Dendritic cell treated with granulocyte-macrophage colony-stimulating factor and Interleukin-4, amounts not matched to agents 40 ng/mL and 50 ng/mL, for 4 days (primary cell): ENCODE data around the gene HCK.

Experiments used
- H3K27ac Mint-ChIP-seq: one replicate; pipeline ENCODE4 v1.8.0; 2022; ENCODE audit warnings: mild to moderate bottlenecking, mixed read lengths
- H3K27me3 Mint-ChIP-seq: one replicate; pipeline ENCODE4 v1.8.0; 2022; ENCODE audit warnings: mild to moderate bottlenecking, mixed read lengths
- H3K36me3 Mint-ChIP-seq: one replicate; pipeline ENCODE4 v1.8.0; 2022; ENCODE audit warnings: low read depth, mixed read lengths
- H3K4me1 Mint-ChIP-seq: one replicate; pipeline ENCODE4 v1.8.0; 2022; ENCODE audit warnings: low read depth, mixed read lengths
- H3K4me3 Mint-ChIP-seq: one replicate; pipeline ENCODE4 v1.8.0; 2022; ENCODE audit warnings: mild to moderate bottlenecking, moderate library complexity, mixed read lengths
- H3K9me3 Mint-ChIP-seq: one replicate; pipeline ENCODE4 v1.8.0; 2022; ENCODE audit warnings: mixed read lengths
- intact Hi-C: fragments of 100-400 bp; cut with micrococcal nuclease; formaldehyde crosslinking; loops from one replicate; pipeline ENCODE4 v1.15.0; 2022

The HCK gene

GRCh38 chr20:32124916-32125454, 72.9 kb downstream of the HCK start:
- Mint-ChIP-seq H3K4me3 (no peak overlapping the region), H3K36me3 (peaks cover 40% of the 10 kb centered on the region), H3K9me3 (no peaks in the 10 kb centered on the region), H3K27ac (no peak overlapping the region), H3K4me1 (peaks cover 5% of the 10 kb centered on the region), H3K27me3 (no peaks in the 10 kb centered on the region)
- intact Hi-C loops: no loop called here

GRCh38 chr20:32125506-32125905, 73.5 kb downstream of the HCK start:
- H3K27ac Mint-ChIP-seq: no peak overlapping the region
- H3K27me3 Mint-ChIP-seq: no peaks in the 10 kb centered on the region
- H3K9me3 Mint-ChIP-seq: no peaks in the 10 kb centered on the region
- intact Hi-C loops: no loop called here
- peaks cover 5% of the 10 kb centered on the region for H3K4me1 Mint-ChIP-seq
- H3K36me3 Mint-ChIP-seq: peaks cover 40% of the 10 kb centered on the region
- no peak overlapping the region for H3K4me3 Mint-ChIP-seq

- Mint-ChIP-seq H3K27ac (no peak overlapping the region), H3K4me3 (no peak overlapping the region)
- intact Hi-C loops: no loop called here
These were observed 74.9 kb downstream of the HCK start for GRCh38 chr20:32126919-32127318.

GRCh38 chr20:32127347-32127746, 75.3 kb downstream of the HCK start:
- no peak overlapping the region for H3K27ac Mint-ChIP-seq
- H3K4me1 Mint-ChIP-seq: peaks cover 14% of the 10 kb centered on the region
- no peaks in the 10 kb centered on the region for H3K9me3 Mint-ChIP-seq
- H3K36me3 Mint-ChIP-seq: peaks cover 55% of the 10 kb centered on the region
- intact Hi-C loops: no loop called here
- H3K27me3 Mint-ChIP-seq: no peaks in the 10 kb centered on the region
- H3K4me3 Mint-ChIP-seq: no peak overlapping the region

More at GRCh38 chr20:32126919-32127318, 74.9 kb downstream of the HCK start:
- Mint-ChIP-seq H3K27me3 (no peaks in the 10 kb centered on the region), H3K36me3 (peaks cover 52% of the 10 kb centered on the region), H3K9me3 (no peaks in the 10 kb centered on the region), H3K4me1 (peaks cover 14% of the 10 kb centered on the region)

GRCh38 chr20:32128167-32128566, 76.1 kb downstream of the HCK start:
- H3K27ac Mint-ChIP-seq: no peak overlapping the region
- peaks cover 58% of the 10 kb centered on the region for H3K36me3 Mint-ChIP-seq
- H3K4me1 Mint-ChIP-seq: peaks cover 14% of the 10 kb centered on the region
- H3K27me3 Mint-ChIP-seq: no peaks in the 10 kb centered on the region
- H3K4me3 Mint-ChIP-seq: no peak overlapping the region
- intact Hi-C loops: no loop called here
- H3K9me3 Mint-ChIP-seq: no peaks in the 10 kb centered on the region

GRCh38 chr20:32129863-32130262, 77.8 kb downstream of the HCK start:
- Mint-ChIP-seq H3K4me3 (no peak overlapping the region), H3K36me3 (peaks cover 59% of the 10 kb centered on the region), H3K4me1 (peaks cover 14% of the 10 kb centered on the region), H3K27me3 (no peaks in the 10 kb centered on the region), H3K27ac (no peak overlapping the region), H3K9me3 (no peaks in the 10 kb centered on the region)
- intact Hi-C loops: no loop called here

- H3K27me3 Mint-ChIP-seq: no peaks in the 10 kb centered on the region
- intact Hi-C loops: no loop called here
- H3K4me3 Mint-ChIP-seq: no peak overlapping the region
- H3K4me1 Mint-ChIP-seq: peaks cover 14% of the 10 kb centered on the region
- no peak overlapping the region for H3K27ac Mint-ChIP-seq
- H3K9me3 Mint-ChIP-seq: no peaks in the 10 kb centered on the region
- peaks cover 57% of the 10 kb centered on the region for H3K36me3 Mint-ChIP-seq
These were observed 78.3 kb downstream of the HCK start for GRCh38 chr20:32130352-32130751.

GRCh38 chr20:32130965-32131364, 78.9 kb downstream of the HCK start:
- H3K4me1 Mint-ChIP-seq: peaks cover 14% of the 10 kb centered on the region
- H3K9me3 Mint-ChIP-seq: no peaks in the 10 kb centered on the region
- intact Hi-C loops: no loop called here
- H3K27ac Mint-ChIP-seq: no peak overlapping the region
- H3K27me3 Mint-ChIP-seq: no peaks in the 10 kb centered on the region
- peaks cover 57% of the 10 kb centered on the region for H3K36me3 Mint-ChIP-seq
- H3K4me3 Mint-ChIP-seq: no peak overlapping the region

- intact Hi-C loops: no loop called here
- H3K27ac Mint-ChIP-seq: no peak overlapping the region
- H3K4me1 Mint-ChIP-seq: peaks cover 14% of the 10 kb centered on the region
- no peaks in the 10 kb centered on the region for H3K27me3 Mint-ChIP-seq
- H3K36me3 Mint-ChIP-seq: peaks cover 66% of the 10 kb centered on the region
- no peak overlapping the region for H3K4me3 Mint-ChIP-seq
- H3K9me3 Mint-ChIP-seq: no peaks in the 10 kb centered on the region
These were observed 81.0 kb downstream of the HCK start for GRCh38 chr20:32132911-32133549.

GRCh38 chr20:32134026-32134425, 82.0 kb downstream of the HCK start:
- Mint-ChIP-seq H3K9me3 (no peaks in the 10 kb centered on the region), H3K4me1 (peaks cover 9% of the 10 kb centered on the region), H3K27ac (no peak overlapping the region), H3K4me3 (no peak overlapping the region), H3K36me3 (peaks cover 73% of the 10 kb centered on the region), H3K27me3 (no peaks in the 10 kb centered on the region)
- intact Hi-C loops: no loop called here

GRCh38 chr20:32135983-32136515, 84.0 kb downstream of the HCK start:
- H3K27me3 Mint-ChIP-seq: no peaks in the 10 kb centered on the region
- H3K27ac Mint-ChIP-seq: no peak overlapping the region
- H3K4me3 Mint-ChIP-seq: no peak overlapping the region
- intact Hi-C loops: no loop called here
- peaks cover 90% of the 10 kb centered on the region for H3K36me3 Mint-ChIP-seq
- H3K9me3 Mint-ChIP-seq: no peaks in the 10 kb centered on the region
- peaks cover 6% of the 10 kb centered on the region for H3K4me1 Mint-ChIP-seq

GRCh38 chr20:32138921-32139320, 86.9 kb downstream of the HCK start:
- Mint-ChIP-seq H3K36me3 (peaks cover 91% of the 10 kb centered on the region), H3K9me3 (no peaks in the 10 kb centered on the region), H3K4me1 (no peaks in the 10 kb centered on the region), H3K4me3 (no peak overlapping the region), H3K27ac (no peak overlapping the region), H3K27me3 (no peaks in the 10 kb centered on the region)
- intact Hi-C loops: no loop called here

- Mint-ChIP-seq H3K4me3 (no peak overlapping the region), H3K36me3 (peaks cover 93% of the 10 kb centered on the region), H3K27me3 (no peaks in the 10 kb centered on the region), H3K9me3 (no peaks in the 10 kb centered on the region), H3K27ac (no peak overlapping the region), H3K4me1 (no peaks in the 10 kb centered on the region)
- intact Hi-C loops: no loop called here
These were observed 87.9 kb downstream of the HCK start for GRCh38 chr20:32139947-32140346.

- no peaks in the 10 kb centered on the region for H3K9me3 Mint-ChIP-seq
- no peak overlapping the region for H3K4me3 Mint-ChIP-seq
- peaks cover 94% of the 10 kb centered on the region for H3K36me3 Mint-ChIP-seq
- H3K27ac Mint-ChIP-seq: no peak overlapping the region
- intact Hi-C loops: no loop called here
- no peaks in the 10 kb centered on the region for H3K27me3 Mint-ChIP-seq
- no peaks in the 10 kb centered on the region for H3K4me1 Mint-ChIP-seq
These were observed 88.6 kb downstream of the HCK start for GRCh38 chr20:32140603-32141002.
